Measurements from ENCODE around the gene ZNF101.

DNA sequence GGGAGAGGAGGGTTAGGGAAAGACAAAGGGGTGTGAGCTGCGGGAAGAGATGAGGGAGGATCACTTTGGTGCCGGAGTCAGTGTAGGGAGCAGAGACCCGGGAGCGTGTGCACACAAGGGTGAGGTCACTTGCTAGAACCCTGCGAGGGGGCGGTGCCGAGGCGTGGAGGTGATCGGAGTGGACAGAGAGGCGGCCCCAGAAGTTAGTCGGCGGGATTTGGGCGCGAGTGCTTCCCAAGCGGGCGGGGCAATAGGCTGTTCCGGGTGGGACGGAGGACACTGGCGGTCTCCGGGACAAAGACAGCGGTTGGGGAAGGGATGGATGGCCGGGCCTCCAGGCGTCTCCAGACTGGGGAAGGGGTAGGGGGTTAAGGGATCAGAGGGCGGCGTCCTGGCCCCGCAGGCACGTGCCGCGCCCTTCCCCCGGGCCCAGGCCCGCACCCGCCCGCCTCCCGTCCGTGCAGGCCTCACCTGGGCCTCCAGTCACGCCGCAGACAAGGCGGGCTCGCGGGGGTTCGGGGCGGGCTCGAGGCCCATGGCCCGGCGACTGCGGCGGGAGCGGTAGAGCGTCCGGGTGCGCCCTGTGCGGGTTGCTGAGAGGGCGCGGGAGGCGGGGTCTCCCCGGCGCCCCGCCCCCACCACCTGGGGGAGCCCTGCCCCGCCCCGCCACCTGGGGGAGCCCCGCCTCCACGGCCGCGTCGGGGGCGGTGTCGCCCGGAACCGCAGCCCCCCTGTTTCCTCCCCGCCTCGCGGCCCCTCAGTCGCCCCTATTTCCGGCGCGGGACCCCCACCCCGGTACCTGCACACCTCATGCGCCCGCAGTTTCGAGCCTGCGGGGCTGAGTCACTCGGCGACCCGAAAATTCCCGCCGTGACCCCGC, 40.8 kb upstream of the ZNF101 start, which contains the start of gene LPAR2:
- TF ChIP-seq, protein P1, sequence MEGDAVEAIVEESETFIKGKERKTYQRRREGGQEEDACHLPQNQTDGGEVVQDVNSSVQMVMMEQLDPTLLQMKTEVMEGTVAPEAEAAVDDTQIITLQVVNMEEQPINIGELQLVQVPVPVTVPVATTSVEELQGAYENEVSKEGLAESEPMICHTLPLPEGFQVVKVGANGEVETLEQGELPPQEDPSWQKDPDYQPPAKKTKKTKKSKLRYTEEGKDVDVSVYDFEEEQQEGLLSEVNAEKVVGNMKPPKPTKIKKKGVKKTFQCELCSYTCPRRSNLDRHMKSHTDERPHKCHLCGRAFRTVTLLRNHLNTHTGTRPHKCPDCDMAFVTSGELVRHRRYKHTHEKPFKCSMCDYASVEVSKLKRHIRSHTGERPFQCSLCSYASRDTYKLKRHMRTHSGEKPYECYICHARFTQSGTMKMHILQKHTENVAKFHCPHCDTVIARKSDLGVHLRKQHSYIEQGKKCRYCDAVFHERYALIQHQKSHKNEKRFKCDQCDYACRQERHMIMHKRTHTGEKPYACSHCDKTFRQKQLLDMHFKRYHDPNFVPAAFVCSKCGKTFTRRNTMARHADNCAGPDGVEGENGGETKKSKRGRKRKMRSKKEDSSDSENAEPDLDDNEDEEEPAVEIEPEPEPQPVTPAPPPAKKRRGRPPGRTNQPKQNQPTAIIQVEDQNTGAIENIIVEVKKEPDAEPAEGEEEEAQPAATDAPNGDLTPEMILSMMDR (IDR thresholded peaks at IDR 0.05 in 4 of 5, conservative IDR thresholded peaks at IDR 0.05 in 1 of 5), result no peak
- no peak for TF ChIP-seq POLR2A (IDR thresholded peaks at IDR 0.05)

Data from gastrocnemius medialis (tissue), 4 donors.